WI38 (cell line): Measurements from ENCODE around the gene RAB18.

Source experiments
- H3K4me3 ChIP-seq: 2 replicates; pipeline ENCODE4 v1.5.1; 2011; ENCODE audit warnings: low read depth, mild to moderate bottlenecking, control low read depth, low read length
- TF ChIP-seq, protein P1 (sequence below): IDR thresholded peaks from 2 replicates; pipeline ENCODE4 v1.5.1; 2012; ENCODE audit warnings: low read depth, mild to moderate bottlenecking, control low read depth, low read length

Gene RAB18

DNA sequence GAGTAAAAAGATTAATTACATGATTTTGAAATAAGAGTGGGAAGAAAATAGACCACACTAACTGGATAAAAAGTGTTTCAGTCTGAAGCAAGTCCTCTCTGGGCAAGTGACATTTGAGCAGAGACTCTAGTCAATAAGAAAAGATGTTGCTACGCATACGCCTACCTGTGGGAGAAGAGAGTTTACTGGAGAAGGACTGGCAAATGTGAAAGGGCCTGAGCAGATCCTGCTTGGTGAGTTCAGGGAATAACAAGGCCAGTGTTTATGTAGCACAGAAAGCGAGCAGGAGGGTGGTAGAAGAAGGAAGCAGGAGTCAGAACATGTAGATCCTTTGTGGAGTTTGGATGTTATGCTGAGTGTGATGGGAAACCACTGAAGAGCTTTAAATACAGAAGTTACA lies 43.4 kb downstream of the RAB18 start:
- no peak overlapping the region for H3K4me3 ChIP-seq
- TF ChIP-seq, protein P1, sequence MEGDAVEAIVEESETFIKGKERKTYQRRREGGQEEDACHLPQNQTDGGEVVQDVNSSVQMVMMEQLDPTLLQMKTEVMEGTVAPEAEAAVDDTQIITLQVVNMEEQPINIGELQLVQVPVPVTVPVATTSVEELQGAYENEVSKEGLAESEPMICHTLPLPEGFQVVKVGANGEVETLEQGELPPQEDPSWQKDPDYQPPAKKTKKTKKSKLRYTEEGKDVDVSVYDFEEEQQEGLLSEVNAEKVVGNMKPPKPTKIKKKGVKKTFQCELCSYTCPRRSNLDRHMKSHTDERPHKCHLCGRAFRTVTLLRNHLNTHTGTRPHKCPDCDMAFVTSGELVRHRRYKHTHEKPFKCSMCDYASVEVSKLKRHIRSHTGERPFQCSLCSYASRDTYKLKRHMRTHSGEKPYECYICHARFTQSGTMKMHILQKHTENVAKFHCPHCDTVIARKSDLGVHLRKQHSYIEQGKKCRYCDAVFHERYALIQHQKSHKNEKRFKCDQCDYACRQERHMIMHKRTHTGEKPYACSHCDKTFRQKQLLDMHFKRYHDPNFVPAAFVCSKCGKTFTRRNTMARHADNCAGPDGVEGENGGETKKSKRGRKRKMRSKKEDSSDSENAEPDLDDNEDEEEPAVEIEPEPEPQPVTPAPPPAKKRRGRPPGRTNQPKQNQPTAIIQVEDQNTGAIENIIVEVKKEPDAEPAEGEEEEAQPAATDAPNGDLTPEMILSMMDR: no peak

DNA sequence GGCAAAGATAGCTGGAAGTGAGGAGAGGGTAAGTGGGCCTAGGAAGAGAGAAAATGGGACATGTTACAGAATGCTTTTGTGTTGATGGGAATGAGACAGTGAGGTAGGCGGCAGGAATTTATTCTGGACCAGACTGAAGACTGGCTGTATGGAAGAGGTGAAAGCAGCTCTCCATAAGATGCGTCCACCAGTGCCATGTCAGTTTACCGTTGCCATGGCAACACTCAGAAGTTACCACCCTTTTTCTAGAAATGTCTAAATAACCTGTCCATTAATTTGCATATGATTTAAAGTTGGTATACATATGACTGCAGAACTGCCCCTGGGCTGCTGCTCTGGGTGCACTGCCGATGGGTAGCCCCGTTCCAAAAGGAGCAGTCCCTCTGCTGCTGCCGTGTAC lies 46.7 kb downstream of the RAB18 start:
- TF ChIP-seq, protein P1: no peak
- no peak overlapping the region for H3K4me3 ChIP-seq

DNA sequence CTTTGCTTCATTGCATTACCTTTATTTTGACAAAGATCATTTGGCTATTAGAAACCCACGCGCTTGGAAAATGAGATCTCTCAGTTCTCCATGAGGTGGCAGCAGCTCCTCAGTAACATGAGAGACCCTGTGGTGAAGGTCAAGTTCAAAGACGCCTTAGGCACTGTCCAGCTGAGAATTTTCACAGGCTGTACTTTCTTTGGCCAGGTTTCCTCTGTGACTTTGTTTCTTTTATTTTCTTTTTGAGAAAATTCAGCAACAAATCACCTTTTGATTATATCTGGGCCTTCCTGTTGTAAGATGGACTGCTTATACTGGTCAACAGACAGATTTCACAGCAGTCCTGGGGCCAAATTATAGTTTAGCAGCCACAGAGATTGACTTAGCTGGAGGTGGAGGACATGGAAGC lies 54.5 kb downstream of the RAB18 start:
- TF ChIP-seq, protein P1: peak; percentile 60
- no peak overlapping the region for H3K4me3 ChIP-seq

DNA sequence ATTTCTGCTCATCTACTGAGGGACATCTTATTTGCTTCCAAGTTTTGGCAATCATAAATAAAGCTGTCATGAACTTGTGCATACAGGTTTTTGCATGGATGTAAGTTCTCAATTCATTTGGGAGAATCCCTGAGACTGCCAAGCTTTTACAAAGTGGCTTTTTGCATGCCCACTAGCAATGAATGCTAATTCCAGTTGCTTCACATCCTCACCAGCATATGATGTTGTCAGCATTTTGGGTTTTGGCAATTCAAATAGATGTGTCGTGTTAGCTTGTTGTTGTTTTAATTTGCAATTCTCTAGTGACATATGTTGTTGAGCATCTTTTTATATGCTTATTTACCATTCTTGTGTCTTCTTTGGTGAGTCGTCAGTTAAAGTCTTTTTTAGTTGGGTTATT lies 57.2 kb downstream of the RAB18 start:
- TF ChIP-seq, protein P1: no peak

DNA sequence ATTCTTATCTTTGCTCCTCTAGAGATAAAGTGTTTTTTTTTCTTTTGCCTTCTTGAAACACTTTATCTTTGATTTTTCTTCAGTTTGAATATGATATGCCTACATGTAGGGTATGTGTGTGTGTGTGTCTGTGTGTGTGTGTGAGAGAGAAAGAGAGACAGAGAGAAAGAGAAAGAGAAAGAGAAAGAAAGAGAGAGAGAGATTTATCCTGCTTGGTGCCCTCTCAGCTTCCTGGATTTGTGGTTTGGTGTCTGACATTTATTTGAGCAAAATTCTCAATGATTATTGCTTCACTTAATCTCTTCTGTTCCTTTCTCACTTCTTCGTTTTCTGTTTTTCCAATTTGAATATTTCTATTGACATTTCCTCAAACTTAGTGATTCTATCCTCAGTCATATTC lies 60.3 kb downstream of the RAB18 start:
- TF ChIP-seq, protein P1: no peak
- no peak overlapping the region for H3K4me3 ChIP-seq

More for the DNA sequence above, 57.2 kb downstream of the RAB18 start:
- H3K4me3 ChIP-seq: no peak overlapping the region

DNA sequence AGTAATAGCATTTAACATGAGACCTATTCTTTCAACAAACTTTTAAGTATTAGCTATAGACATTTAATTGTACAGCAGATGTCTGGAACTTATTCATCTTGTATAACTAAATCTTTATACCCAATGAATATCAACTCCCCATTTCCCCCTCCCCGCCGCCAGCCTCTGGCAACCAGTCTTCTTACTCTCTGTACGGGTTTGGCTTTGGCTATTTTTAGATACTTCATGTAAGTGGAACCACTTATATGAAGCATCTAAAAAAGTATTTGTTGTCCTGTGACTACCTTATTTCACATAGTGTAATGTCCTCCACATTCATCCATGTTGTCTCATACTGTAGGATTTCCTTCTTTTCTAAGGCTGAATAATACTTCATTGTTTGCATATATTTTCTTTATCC lies 60.8 kb downstream of the RAB18 start:
- TF ChIP-seq, protein P1: no peak

DNA sequence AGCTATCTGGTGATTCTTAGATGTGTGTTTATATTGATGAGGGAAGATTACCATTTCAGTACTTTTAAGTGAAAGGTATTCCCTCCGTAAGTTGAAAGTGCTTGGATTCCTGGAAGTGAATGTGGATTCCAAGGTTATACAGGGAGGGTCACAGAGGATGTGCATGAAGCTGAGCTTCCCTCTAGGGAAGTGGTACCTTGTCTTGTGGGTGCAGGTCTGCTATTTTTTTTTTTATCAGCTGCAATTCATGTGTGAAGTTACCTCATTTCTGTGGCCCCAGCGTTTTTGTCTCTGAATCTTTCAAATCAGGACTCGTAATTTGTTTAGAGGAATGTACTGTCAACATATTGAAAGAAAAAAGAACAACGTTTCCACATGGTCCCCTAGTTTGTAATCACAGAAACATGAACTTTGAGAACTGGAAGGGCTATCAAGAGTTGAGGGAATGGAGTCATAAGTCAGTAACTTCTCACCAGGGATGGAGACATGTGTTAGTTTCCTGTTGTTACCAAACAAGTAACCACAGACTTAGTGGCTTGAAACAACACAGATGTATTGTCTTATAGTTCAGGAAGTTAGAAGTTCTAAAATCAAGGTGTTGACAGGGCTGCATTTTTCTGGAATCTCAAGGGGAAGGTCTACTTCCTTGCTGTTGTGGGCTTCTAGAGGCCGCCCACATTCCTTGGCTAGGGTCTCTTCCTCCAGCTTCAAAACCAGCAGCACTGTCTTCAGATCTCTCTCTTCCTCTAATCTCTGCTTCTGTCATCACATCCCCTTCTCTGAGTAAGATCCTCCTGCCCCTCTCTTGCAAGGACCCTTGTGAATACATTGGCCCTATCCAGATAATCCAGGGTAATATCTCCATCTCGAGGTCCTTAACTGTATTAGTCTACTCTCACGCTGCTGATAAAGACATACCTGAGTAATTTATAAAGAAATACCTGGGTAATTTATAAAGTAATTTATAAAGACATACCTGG lies 64.4 kb downstream of the RAB18 start:
- H3K4me3 ChIP-seq: no peak overlapping the region
- TF ChIP-seq, protein P1: no peak

More for the DNA sequence above, 60.8 kb downstream of the RAB18 start:
- no peak overlapping the region for H3K4me3 ChIP-seq
